Neural crest cell (in vitro differentiated cells): ENCODE results near the gene TNKS1BP1. TPM values are rescaled to one million over a fixed set of nuclear protein-coding genes. Genes with fewer than 3 reads are reported as not detected.

Experiments used
- DNase-seq: peaks from one replicate; pipeline ENCODE4 v3.0.0; 2021; ENCODE audit warnings: low read depth, mixed read lengths, low spot score
- H3K27ac Mint-ChIP-seq: one replicate; pipeline ENCODE4 v1.8.0; 2021; ENCODE audit warnings: mild to moderate bottlenecking, mixed read lengths; ENCODE audit not compliant: unreplicated experiment
- H3K27me3 Mint-ChIP-seq: 2 replicates; pipeline ENCODE4 v1.8.0; 2021; ENCODE audit warnings: low read depth, mild to moderate bottlenecking, mixed read lengths
- H3K36me3 Mint-ChIP-seq: 2 replicates; pipeline ENCODE4 v1.8.0; 2021; ENCODE audit warnings: low read depth, mild to moderate bottlenecking, mixed read lengths
- H3K4me1 Mint-ChIP-seq: 2 replicates; pipeline ENCODE4 v1.8.0; 2021; ENCODE audit warnings: mixed read lengths
- H3K4me3 Mint-ChIP-seq: one replicate; pipeline ENCODE4 v1.8.0; 2021; ENCODE audit warnings: mild to moderate bottlenecking, mixed read lengths
- H3K9me3 Mint-ChIP-seq: 2 replicates; pipeline ENCODE4 v1.8.0; 2021; ENCODE audit warnings: mixed read lengths
- total RNA-seq: library from RNA; stranded (reverse); gene quantifications from 2 replicates; pipeline ENCODE4 v1.2.1, GENCODE V29; 2021
- TF ChIP-seq, protein P1 (sequence below): fragments of 200-600 bp; sonication (generic); conservative IDR thresholded peaks from 2 replicates; pipeline ENCODE4 v1.5.0; 2021; ENCODE audit warnings: antibody characterized with exemption, mild to moderate bottlenecking

TNKS1BP1 gene
- total RNA-seq, 1 donor from 2014 or later: 114 TPM

DNA sequence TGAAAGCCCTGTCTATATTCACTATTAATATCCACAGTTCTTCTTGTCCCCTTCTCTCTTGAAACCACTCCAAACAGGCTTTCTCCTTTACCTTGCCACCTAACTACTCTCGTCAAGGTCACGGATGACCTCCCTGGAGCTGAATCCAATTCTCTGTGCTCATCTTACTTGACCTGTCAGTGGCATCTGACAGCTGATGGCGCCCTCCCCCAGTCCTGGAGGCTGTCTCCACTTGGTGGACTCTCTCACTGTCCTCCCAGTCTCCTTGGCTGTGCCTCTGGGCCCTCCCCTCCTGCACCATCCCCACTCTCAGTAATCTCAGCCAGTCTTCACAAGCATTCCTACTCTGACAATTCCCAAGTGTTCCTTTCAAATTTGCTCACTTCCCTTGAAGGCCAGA lies 8.7 kb downstream of the TNKS1BP1 start:
- H3K36me3 Mint-ChIP-seq: peaks cover 18% of the 10 kb centered on the region
- H3K4me3 Mint-ChIP-seq: no peak overlapping the region
- peaks cover 25% of the 10 kb centered on the region for H3K4me1 Mint-ChIP-seq
- DNase-seq: no peak
- TF ChIP-seq, protein P1, sequence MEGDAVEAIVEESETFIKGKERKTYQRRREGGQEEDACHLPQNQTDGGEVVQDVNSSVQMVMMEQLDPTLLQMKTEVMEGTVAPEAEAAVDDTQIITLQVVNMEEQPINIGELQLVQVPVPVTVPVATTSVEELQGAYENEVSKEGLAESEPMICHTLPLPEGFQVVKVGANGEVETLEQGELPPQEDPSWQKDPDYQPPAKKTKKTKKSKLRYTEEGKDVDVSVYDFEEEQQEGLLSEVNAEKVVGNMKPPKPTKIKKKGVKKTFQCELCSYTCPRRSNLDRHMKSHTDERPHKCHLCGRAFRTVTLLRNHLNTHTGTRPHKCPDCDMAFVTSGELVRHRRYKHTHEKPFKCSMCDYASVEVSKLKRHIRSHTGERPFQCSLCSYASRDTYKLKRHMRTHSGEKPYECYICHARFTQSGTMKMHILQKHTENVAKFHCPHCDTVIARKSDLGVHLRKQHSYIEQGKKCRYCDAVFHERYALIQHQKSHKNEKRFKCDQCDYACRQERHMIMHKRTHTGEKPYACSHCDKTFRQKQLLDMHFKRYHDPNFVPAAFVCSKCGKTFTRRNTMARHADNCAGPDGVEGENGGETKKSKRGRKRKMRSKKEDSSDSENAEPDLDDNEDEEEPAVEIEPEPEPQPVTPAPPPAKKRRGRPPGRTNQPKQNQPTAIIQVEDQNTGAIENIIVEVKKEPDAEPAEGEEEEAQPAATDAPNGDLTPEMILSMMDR: no peak
- no peaks in the 10 kb centered on the region for H3K9me3 Mint-ChIP-seq
- no peaks in the 10 kb centered on the region for H3K27me3 Mint-ChIP-seq
- H3K27ac Mint-ChIP-seq: no peak overlapping the region

DNA sequence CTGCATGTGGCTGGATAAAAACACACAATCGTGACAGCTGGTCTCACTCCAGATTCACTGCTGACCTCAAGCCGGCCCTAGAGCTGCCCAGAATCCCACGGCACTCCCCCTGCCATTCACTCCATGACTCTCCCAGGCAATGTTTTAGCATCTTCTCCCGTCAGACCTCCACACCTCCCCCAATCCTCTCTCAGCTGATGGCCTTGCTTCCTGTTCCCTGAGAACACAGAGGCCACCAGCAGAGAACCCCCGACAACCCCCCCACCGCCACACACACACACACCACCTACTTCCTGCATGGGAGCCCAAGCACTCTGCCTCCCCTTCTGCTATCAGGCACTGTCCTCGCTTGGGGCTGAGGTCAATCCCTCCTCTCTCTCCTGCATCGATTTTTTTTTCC lies 9.3 kb downstream of the TNKS1BP1 start:
- Mint-ChIP-seq H3K27ac (no peak overlapping the region), H3K4me1 (peaks cover 20% of the 10 kb centered on the region), H3K9me3 (no peaks in the 10 kb centered on the region), H3K36me3 (peaks cover 13% of the 10 kb centered on the region), H3K27me3 (no peaks in the 10 kb centered on the region), H3K4me3 (no peak overlapping the region)
- no peak for DNase-seq
- TF ChIP-seq, protein P1: no peak

DNA sequence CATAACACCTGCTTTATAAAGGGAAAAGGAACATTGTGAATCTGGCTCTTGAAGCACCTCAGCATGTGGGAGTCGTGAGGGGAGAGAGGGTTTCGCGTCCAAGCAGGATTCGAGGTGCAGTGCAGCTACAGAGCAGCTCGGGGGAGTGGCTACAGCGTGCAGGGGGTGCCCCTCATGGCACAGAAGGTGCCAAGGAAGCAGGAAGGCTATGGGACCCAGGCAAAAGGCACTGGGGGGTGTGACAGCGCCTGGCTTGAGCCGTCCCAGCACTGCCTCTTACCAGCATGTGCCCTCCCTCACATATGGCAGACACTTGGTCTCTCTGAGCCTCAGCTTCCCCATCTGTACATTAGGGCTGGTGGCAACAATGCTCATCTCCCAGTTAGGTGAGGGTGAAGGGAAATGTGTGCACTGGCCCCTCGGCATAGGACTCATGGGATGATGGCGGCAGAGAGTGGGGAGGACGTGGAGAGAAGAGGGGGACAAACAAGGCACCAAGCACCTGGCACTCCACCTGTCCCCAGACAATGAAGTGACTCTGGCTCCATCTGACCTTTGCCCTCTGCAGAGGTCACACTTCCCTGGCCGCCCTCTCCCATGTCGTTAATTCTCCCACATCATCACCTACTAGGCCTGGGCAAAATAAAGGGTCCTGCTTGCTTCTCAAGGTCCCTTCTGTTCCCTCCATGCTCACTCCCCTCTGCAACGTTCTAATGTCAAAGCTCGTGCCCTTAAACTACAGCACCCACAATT lies 10.4 kb downstream of the TNKS1BP1 start:
- Mint-ChIP-seq H3K27me3 (no peaks in the 10 kb centered on the region), H3K9me3 (no peaks in the 10 kb centered on the region), H3K27ac (no peak overlapping the region)

DNA sequence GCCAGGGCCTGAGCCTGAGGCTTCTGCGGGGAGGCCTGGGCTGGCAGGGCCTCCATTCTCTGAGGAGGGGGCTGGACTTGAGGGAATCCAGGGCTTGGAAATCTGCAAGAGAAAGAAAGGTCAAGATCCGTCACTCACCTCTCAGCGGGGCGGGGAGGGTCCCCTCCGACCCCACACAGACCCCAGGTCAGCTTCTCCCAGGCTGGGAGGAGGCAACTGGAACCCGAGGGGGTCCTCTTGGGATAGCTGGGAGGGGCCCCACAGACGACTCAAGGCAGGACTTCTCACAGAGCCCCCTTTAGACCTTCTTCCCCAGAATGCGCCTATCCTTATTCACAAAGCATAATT lies 11.0 kb downstream of the TNKS1BP1 start:
- no peak for DNase-seq
- no peaks in the 10 kb centered on the region for H3K9me3 Mint-ChIP-seq
- H3K27ac Mint-ChIP-seq: no peak overlapping the region
- peaks cover 23% of the 10 kb centered on the region for H3K36me3 Mint-ChIP-seq
- no peak overlapping the region for H3K4me3 Mint-ChIP-seq
- TF ChIP-seq, protein P1: no peak
- no peaks in the 10 kb centered on the region for H3K27me3 Mint-ChIP-seq
- peaks cover 17% of the 10 kb centered on the region for H3K4me1 Mint-ChIP-seq

More for the DNA sequence above, 10.4 kb downstream of the TNKS1BP1 start:
- peaks cover 20% of the 10 kb centered on the region for H3K36me3 Mint-ChIP-seq
- no peak overlapping the region for H3K4me3 Mint-ChIP-seq
- TF ChIP-seq, protein P1: no peak
- peaks cover 20% of the 10 kb centered on the region for H3K4me1 Mint-ChIP-seq
- DNase-seq: no peak

DNA sequence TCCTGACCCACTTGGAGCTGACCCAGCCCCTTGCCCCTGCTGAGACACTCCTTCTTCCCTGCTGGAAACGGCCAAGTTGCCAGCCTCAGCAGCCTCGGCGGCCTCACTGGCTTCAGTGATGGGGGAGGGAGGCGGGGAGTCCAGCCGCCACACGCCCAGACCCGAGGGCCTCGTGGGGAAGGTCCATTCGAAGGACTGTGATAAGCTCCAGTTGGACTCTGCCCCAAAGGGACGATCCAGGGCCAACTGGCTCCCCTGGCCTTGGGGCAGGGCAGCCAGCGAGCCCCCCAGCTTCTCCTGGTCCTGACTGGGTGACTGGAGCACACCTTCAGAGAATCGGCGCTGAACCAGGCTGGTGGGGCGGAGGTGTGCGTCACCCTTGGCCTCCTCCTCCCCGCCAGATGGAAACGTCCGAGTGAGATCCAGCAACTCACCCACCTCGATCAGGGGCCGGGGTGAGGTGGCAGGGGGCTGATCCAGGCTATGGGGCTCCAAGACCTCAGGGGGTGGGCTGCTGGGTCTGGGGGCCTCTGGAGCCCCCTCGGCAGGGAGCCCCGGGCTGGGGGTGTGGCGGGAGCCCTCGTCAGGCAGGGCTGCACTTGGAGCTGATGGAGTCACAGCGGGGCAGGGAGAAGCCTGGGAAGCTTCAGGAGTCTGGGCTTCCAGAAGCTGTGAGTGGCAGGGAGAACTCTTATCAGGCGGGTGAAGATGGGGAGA lies 11.5 kb downstream of the TNKS1BP1 start:
- H3K27ac Mint-ChIP-seq: no peak overlapping the region
- H3K36me3 Mint-ChIP-seq: peaks cover 23% of the 10 kb centered on the region
- TF ChIP-seq, protein P1: no peak
- H3K4me3 Mint-ChIP-seq: no peak overlapping the region
- H3K4me1 Mint-ChIP-seq: peaks cover 16% of the 10 kb centered on the region
- no peak for DNase-seq
- H3K27me3 Mint-ChIP-seq: no peaks in the 10 kb centered on the region
- H3K9me3 Mint-ChIP-seq: no peaks in the 10 kb centered on the region
